ENCODE results near the gene PPP1R26.
"Not testable (repeated sequence)": the region's sequence is repeated elsewhere in the genome, so short reads cannot be mapped to it uniquely, and the experiment has no call there.

PPP1R26 gene

GRCh38 chr9:135513906-135514305, 34.3 kb downstream of the PPP1R26 start:
- not testable (repeated sequence) for H3K27me3 ChIP-seq (ENCODE audit: control insufficient read depth, insufficient read depth, low read length); H3K9me3 ChIP-seq (ENCODE audit: control insufficient read depth, insufficient read depth, low read length); H3K36me3 ChIP-seq (ENCODE audit: control insufficient read depth, insufficient read depth, low read length); H3K4me3 ChIP-seq (ENCODE audit: low read depth, low read length); H3K9ac ChIP-seq (ENCODE audit: low read depth, low read length); H3K4me1 ChIP-seq (ENCODE audit: control insufficient read depth, insufficient read depth, low read length)

GRCh38 chr9:135514342-135515082, 34.9 kb downstream of the PPP1R26 start:
- Histone ChIP-seq H3K27me3 (ENCODE audit: control insufficient read depth, insufficient read depth, low read length) (no peaks in the 10 kb centered on the region), H3K36me3 (ENCODE audit: control insufficient read depth, insufficient read depth, low read length) (no peaks in the 10 kb centered on the region), H3K9ac (ENCODE audit: low read depth, low read length) (no peak overlapping the region), H3K4me1 (ENCODE audit: control insufficient read depth, insufficient read depth, low read length) (no peaks in the 10 kb centered on the region), H3K9me3 (ENCODE audit: control insufficient read depth, insufficient read depth, low read length) (no peaks in the 10 kb centered on the region), H3K4me3 (ENCODE audit: low read depth, low read length) (no peak overlapping the region)

- Histone ChIP-seq H3K36me3 (ENCODE audit: control insufficient read depth, insufficient read depth, low read length) (no peaks in the 10 kb centered on the region), H3K9ac (ENCODE audit: low read depth, low read length) (no peak overlapping the region), H3K4me3 (ENCODE audit: low read depth, low read length) (no peak overlapping the region), H3K4me1 (ENCODE audit: control insufficient read depth, insufficient read depth, low read length) (no peaks in the 10 kb centered on the region), H3K9me3 (ENCODE audit: control insufficient read depth, insufficient read depth, low read length) (no peaks in the 10 kb centered on the region), H3K27me3 (ENCODE audit: control insufficient read depth, insufficient read depth, low read length) (no peaks in the 10 kb centered on the region)
Observed at GRCh38 chr9:135515083-135515951, 35.7 kb downstream of the PPP1R26 start.

GRCh38 chr9:135516132-135516860, 36.7 kb downstream of the PPP1R26 start:
- Histone ChIP-seq H3K36me3 (ENCODE audit: control insufficient read depth, insufficient read depth, low read length) (no peaks in the 10 kb centered on the region), H3K4me3 (ENCODE audit: low read depth, low read length) (no peak overlapping the region), H3K4me1 (ENCODE audit: control insufficient read depth, insufficient read depth, low read length) (no peaks in the 10 kb centered on the region), H3K9me3 (ENCODE audit: control insufficient read depth, insufficient read depth, low read length) (no peaks in the 10 kb centered on the region), H3K27me3 (ENCODE audit: control insufficient read depth, insufficient read depth, low read length) (no peaks in the 10 kb centered on the region), H3K9ac (ENCODE audit: low read depth, low read length) (no peak overlapping the region)

- no peaks in the 10 kb centered on the region for H3K9me3 ChIP-seq (ENCODE audit: control insufficient read depth, insufficient read depth, low read length)
- no peaks in the 10 kb centered on the region for H3K27me3 ChIP-seq (ENCODE audit: control insufficient read depth, insufficient read depth, low read length)
- no peaks in the 10 kb centered on the region for H3K36me3 ChIP-seq (ENCODE audit: control insufficient read depth, insufficient read depth, low read length)
- H3K4me1 ChIP-seq (ENCODE audit: control insufficient read depth, insufficient read depth, low read length): no peaks in the 10 kb centered on the region
- H3K4me3 ChIP-seq (ENCODE audit: low read depth, low read length): no peak overlapping the region
- H3K9ac ChIP-seq (ENCODE audit: low read depth, low read length): no peak overlapping the region
Observed at GRCh38 chr9:135517407-135517822, 37.8 kb downstream of the PPP1R26 start.

GRCh38 chr9:135519179-135519971, 39.8 kb downstream of the PPP1R26 start:
- no peak overlapping the region for H3K9ac ChIP-seq (ENCODE audit: low read depth, low read length)
- H3K27me3 ChIP-seq (ENCODE audit: control insufficient read depth, insufficient read depth, low read length): no peaks in the 10 kb centered on the region
- no peaks in the 10 kb centered on the region for H3K4me1 ChIP-seq (ENCODE audit: control insufficient read depth, insufficient read depth, low read length)
- H3K36me3 ChIP-seq (ENCODE audit: control insufficient read depth, insufficient read depth, low read length): no peaks in the 10 kb centered on the region
- H3K4me3 ChIP-seq (ENCODE audit: low read depth, low read length): no peak overlapping the region
- no peaks in the 10 kb centered on the region for H3K9me3 ChIP-seq (ENCODE audit: control insufficient read depth, insufficient read depth, low read length)

- no peak within 1 kb of the TSS for H3K9ac ChIP-seq (ENCODE audit: low read depth, low read length)
- H3K36me3 ChIP-seq (ENCODE audit: control insufficient read depth, insufficient read depth, low read length): no peaks in the 10 kb centered on the region
- H3K27me3 ChIP-seq (ENCODE audit: control insufficient read depth, insufficient read depth, low read length): no peaks in the 10 kb centered on the region
- H3K9me3 ChIP-seq (ENCODE audit: control insufficient read depth, insufficient read depth, low read length): no peaks in the 10 kb centered on the region
- no peaks in the 10 kb centered on the region for H3K4me1 ChIP-seq (ENCODE audit: control insufficient read depth, insufficient read depth, low read length)
- H3K4me3 ChIP-seq (ENCODE audit: low read depth, low read length): no peak within 1 kb of the TSS
Observed at GRCh38 chr9:135520916-135521607, 41.5 kb downstream of the PPP1R26 start, which contains the start of gene LCN1. Gene LCN1 (plus strand): TSS chr9:135521440. CDS start chr9:135521498, 58 bp downstream.

GRCh38 chr9:135521608-135522095, 42.1 kb downstream of the PPP1R26 start:
- no peak overlapping the region for H3K9ac ChIP-seq (ENCODE audit: low read depth, low read length)
- no peaks in the 10 kb centered on the region for H3K4me1 ChIP-seq (ENCODE audit: control insufficient read depth, insufficient read depth, low read length)
- H3K4me3 ChIP-seq (ENCODE audit: low read depth, low read length): no peak overlapping the region
- no peaks in the 10 kb centered on the region for H3K9me3 ChIP-seq (ENCODE audit: control insufficient read depth, insufficient read depth, low read length)
- no peaks in the 10 kb centered on the region for H3K27me3 ChIP-seq (ENCODE audit: control insufficient read depth, insufficient read depth, low read length)
- no peaks in the 10 kb centered on the region for H3K36me3 ChIP-seq (ENCODE audit: control insufficient read depth, insufficient read depth, low read length)

GRCh38 chr9:135522137-135522877, 42.7 kb downstream of the PPP1R26 start:
- Histone ChIP-seq H3K36me3 (ENCODE audit: control insufficient read depth, insufficient read depth, low read length) (no peaks in the 10 kb centered on the region), H3K4me1 (ENCODE audit: control insufficient read depth, insufficient read depth, low read length) (no peaks in the 10 kb centered on the region), H3K4me3 (ENCODE audit: low read depth, low read length) (no peak overlapping the region), H3K9me3 (ENCODE audit: control insufficient read depth, insufficient read depth, low read length) (no peaks in the 10 kb centered on the region), H3K9ac (ENCODE audit: low read depth, low read length) (no peak overlapping the region), H3K27me3 (ENCODE audit: control insufficient read depth, insufficient read depth, low read length) (no peaks in the 10 kb centered on the region)

- no peak overlapping the region for H3K4me3 ChIP-seq (ENCODE audit: low read depth, low read length)
- H3K36me3 ChIP-seq (ENCODE audit: control insufficient read depth, insufficient read depth, low read length): no peaks in the 10 kb centered on the region
- H3K27me3 ChIP-seq (ENCODE audit: control insufficient read depth, insufficient read depth, low read length): no peaks in the 10 kb centered on the region
- H3K9ac ChIP-seq (ENCODE audit: low read depth, low read length): no peak overlapping the region
- no peaks in the 10 kb centered on the region for H3K4me1 ChIP-seq (ENCODE audit: control insufficient read depth, insufficient read depth, low read length)
- H3K9me3 ChIP-seq (ENCODE audit: control insufficient read depth, insufficient read depth, low read length): no peaks in the 10 kb centered on the region
Observed at GRCh38 chr9:135522931-135523330, 43.3 kb downstream of the PPP1R26 start.
